Dermis lymphatic vessel endothelial cell (primary cell): ENCODE data around the gene CNP. TPM values are rescaled to one million over a fixed set of nuclear protein-coding genes. Genes with fewer than 3 reads are reported as not detected.

Source experiments
- total RNA-seq: library from RNA; depleted of rRNA; stranded (reverse); fragments of >200 nt; gene quantifications from 2 replicates; pipeline ENCODE4 v1.2.1, GENCODE V29; 2014

The CNP gene
- total RNA-seq, result 49.5 and 55.5 TPM in 2 replicates

DNA sequence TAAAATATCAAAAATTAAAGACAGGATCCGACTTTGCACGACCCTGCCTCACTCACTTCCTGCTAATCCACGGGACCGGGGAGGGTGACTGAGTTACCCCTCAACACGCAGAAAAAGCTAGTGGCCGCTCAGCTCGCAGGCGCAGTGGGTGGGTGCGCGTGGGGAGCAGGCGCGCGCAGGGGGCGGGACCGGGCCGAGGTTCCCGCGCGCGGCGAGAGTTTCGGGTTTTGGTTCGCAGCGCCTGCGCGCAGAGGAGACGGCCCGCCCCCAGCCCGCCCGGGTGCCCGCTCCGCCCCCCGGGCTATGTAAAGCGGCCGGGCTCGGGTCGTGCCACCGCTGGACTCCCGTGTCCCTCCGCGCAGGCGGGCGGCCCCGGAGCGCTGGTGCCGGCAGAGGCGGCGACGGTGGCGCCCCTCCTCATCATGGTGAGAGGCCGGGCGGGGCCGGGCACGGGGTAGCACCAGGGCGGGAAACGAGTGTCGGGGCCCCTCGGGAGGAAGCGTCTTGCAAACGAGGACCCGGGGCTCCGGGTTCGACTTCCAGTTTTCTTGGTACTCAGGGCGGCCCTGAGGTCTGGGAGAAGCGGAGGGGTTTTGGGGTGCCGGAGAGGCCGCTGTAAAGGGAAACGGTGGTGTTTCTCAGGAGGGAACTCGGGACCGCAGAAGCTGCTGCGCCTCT lies at the start of gene CNP:
CNP (plus strand) TSS at position 333 of the 678 bp plus-strand sequence; CDS start at position 423, 90 bp downstream.

DNA sequence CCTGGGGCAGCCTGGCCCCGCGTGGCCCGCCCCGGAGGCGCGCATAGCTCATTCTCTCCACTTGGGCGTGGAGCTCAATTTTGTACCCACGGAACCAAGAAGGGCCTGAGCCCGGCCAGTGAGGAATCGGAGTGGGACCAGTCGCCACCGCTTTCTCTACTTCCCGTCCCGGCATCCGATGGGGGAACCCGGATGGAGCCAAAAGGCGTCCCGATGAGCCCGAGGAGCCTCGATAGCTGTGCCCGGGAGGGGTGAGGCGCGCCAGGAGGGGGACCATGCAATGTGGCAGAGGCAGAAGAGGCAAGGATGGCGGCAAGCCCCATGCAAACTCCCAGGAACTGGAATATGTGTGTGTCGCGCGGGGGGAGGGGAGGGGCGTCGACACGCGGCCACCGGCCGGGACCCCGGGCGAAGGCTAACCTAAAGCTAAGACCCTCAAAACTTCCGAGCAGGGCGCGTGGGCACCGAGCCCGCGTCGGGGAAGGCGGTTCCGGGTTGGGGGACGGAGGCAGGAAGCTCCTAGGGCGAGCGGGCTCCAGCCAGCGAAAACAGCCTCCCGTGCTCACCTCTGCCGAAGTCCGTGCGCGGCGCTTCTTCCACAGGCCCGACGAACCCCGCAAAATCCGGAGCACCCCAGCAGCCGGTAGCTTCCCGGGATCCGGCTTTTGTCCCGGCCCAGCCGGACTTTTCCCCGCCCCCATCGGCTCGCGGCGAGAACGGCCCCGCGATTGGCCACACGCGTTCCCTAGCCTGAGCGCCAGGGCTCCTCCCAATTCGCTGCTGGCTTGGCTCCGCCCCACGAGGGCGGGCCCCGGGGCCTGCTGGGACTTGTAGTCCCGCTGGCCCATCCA lies 48.1 kb upstream of the CNP start, which contains the start of gene ACLY:
ACLY (minus strand) TSS at position 638 of the 851 bp plus-strand sequence. CDS start 5,078 bp downstream, outside the sequence.

DNA sequence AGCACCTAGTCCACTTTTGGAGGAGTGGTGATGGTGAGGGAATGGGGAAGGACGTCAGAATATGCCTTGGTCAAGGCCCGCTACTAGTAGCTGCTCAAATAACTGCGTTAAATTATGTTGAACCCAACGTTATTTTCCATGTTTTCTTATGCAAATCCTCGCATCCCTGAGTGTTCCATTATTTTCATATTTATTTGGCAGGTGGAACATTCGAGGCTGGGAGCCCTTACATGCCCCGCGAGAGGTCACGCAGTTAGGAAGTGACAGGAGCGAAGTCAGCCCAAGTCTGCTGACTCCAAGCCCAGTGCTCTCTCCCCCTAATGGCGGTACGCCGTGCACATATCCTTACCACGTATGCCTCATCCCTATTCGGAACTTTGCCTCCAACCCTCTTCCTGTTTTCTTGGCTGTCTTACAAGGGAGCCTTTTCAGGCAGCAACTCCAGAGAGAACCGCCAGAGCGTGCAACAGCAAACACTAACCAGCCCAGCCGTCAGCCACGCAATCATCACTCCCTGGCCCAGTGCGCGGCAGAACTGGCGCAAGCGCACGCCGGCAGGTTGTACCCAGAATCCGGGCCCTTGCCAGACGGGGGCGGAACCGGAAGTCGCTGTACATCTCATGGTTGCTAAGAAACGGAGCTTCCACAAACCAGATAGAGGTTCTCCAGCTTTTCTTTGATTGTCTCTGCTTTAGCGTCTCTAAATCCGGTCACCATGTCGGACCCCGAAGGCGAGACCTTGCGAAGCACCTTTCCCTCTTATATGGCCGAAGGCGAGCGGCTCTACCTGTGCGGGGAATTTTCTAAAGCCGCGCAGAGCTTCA lies 36.4 kb upstream of the CNP start, which contains the start of gene ODAD4:
ODAD4 (plus strand) TSS at position 609 of the 824 bp plus-strand sequence; CDS start at position 716, 107 bp downstream.

DNA sequence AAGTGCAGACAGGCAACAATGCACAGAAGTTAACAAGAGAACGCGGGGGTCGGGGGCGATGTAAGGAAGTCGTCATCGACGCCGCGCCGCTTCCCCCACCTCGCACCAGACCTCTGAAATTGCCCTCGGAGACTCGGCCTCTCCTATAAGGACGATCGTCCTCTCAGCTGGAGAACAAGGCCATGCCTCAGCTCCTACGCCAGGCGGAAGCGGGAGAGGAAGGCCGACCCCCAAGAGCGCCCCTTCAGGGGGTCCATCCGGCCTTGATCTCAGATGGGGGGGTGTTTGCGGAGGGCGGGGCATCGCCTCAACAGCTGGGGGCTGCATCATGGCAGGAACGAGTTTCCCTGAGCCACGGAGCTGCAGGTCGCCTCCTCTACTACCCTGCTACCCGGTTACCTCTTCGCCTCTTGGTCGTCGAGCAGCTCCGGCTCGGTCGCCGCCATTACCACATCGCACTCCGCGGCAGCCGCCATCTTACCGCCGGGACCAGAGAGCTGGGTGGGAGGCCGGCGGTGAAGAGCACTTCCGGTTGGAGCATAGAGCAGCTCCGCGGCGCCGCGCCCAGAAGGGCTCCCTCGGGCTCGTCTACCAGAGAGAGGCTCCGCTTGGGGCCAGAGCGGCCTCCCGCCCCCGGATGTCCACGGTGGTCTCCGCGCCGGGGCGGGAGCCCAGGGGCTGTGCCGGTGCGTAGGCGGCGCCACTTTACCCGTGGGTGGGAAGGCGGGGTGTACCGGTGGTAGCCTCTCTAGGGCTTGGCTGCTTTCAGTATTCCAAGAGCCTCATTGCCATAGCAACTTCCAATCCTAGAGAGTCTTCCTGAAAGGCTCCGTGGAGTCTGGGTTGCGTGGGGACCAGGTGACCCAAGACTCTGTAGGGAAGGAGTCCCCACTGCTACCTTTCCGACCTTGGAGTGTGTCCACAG lies 50.6 kb downstream of the CNP start, which contains the start of gene DNAJC7:
DNAJC7 (minus strand) TSS at position 499 of the 925 bp plus-strand sequence; CDS start at position 476, 23 bp downstream.

DNA sequence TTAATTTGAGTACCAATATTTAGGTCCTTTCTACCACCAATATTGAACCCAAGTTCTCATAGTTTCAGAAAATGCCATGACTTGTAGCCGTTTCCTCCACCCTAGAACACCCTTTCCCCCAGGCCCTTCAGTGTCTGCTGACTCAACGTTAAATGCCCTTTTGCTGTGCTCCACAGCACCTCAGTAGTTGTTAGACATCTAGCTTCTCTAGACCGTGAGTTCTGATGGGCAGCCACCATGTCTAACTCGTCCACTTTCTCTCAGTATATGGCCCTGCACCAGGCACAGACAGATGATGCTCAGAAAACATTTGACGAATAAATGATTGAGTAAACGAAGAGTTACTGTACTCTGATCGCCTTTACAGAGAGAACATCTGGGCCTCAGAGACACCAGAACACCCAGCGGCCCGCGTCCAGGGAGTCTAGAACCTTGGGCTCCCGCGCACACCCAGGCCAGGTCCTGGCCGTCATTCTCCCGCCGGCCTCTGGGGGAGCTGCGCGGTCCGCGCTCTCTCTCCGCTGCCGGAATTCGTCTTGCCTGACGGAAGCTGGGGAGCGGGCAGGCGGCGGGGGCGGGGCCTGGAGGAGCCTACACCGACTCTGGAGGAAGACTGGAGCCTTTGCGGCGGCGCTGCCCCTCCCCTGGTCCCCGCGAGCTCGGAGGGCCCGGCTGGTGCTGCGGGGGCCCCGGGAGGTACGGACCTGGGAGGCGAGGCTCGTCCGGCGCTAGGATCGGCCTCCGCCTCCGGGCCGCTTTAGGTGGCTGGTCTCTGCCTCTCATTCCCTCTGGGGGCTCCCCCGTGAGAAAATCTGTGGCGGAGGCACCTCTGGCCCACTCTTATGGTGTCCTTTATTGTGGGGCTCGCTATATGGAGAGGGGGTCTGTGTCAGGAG lies 53.2 kb downstream of the CNP start, which contains the start of gene NKIRAS2:
NKIRAS2 (plus strand) TSS at position 582 of the 896 bp plus-strand sequence. CDS start 1,488 bp downstream, outside the sequence.

Other genes starting within 250 kb of the CNP start
- gene HAP1, start 232.2 kb upstream of the CNP start, total RNA-seq, result 0.09 and 0.65 TPM in 2 replicates
- gene JUP, start 180.1 kb upstream of the CNP start, total RNA-seq, result 294 and 328 TPM in 2 replicates
- gene P3H4, start 154.8 kb upstream of the CNP start, total RNA-seq, result 45.5 and 51.5 TPM in 2 replicates
- 134 and 149 TPM in 2 replicates for gene FKBP10, start 153.8 kb upstream of the CNP start, total RNA-seq
- gene NT5C3B, start 130.6 kb upstream of the CNP start, total RNA-seq, result 74.8 and 87.1 TPM in 2 replicates
- under 0.01 TPM in 2 replicates for gene KLHL10, start 129.0 kb upstream of the CNP start, total RNA-seq
- gene KLHL11, start 101.4 kb upstream of the CNP start, total RNA-seq, result 26.1 and 37.9 TPM in 2 replicates
- 159 and 189 TPM in 2 replicates for gene ACLY, start 47.8 kb upstream of the CNP start, total RNA-seq
- 0.11 and 0.34 TPM in 2 replicates for gene ODAD4, start 36.2 kb upstream of the CNP start, total RNA-seq
- 63.2 and 84.4 TPM in 2 replicates for gene DNAJC7, start 50.6 kb downstream of the CNP start, total RNA-seq
- gene NKIRAS2, start 53.3 kb downstream of the CNP start, total RNA-seq, result 30.3 and 35.0 TPM in 2 replicates
- gene C17orf113, start 83.8 kb downstream of the CNP start, total RNA-seq, result 0.22 and 0.26 TPM in 2 replicates
- gene ZNF385C, start 131.7 kb downstream of the CNP start, total RNA-seq, result not detected in 2 replicates
- gene DHX58, start 145.9 kb downstream of the CNP start, total RNA-seq, result 2.5 and 2.8 TPM in 2 replicates
- 4.9 and 8.3 TPM in 2 replicates for gene KAT2A, start 154.6 kb downstream of the CNP start, total RNA-seq
- gene HSPB9, start 156.0 kb downstream of the CNP start, total RNA-seq, result under 0.01 TPM in 1 of 2 replicates, not detected in the other
- gene RAB5C, start 188.2 kb downstream of the CNP start, total RNA-seq, result 72.4 and 77.7 TPM in 2 replicates
- under 0.01 TPM in 2 replicates for gene KCNH4, start 214.3 kb downstream of the CNP start, total RNA-seq
- not detected in 2 replicates for gene HCRT, start 218.7 kb downstream of the CNP start, total RNA-seq
- 17.2 and 27.1 TPM in 2 replicates for gene GHDC, start 227.7 kb downstream of the CNP start, total RNA-seq